GM12878 (cell line): ENCODE data around the gene ARHGAP45. TPM values are rescaled to one million over a fixed set of nuclear protein-coding genes. Genes with fewer than 3 reads are reported as not detected.

Experiments
- CBFB ChIP-seq: IDR thresholded peaks from 2 replicates; pipeline ENCODE4 v1.6.1; 2016; ENCODE audit warnings: antibody characterized with exemption, low read depth
- CBX3 ChIP-seq: fragments of 200-600 bp; sonication (generic); IDR thresholded peaks from 2 replicates; pipeline ENCODE4 v1.6.1; 2016; ENCODE audit warnings: low read depth, borderline replicate concordance
- CEBPZ ChIP-seq: fragments of 150-350 bp; IDR thresholded peaks from 2 replicates; pipeline ENCODE4 v1.6.1; 2016; ENCODE audit warnings: low read depth, low read length
- EP300 ChIP-seq, 2 experiments: fragments of 150-350 bp in 1 of 2; IDR thresholded peaks; 2 replicates each; pipeline ENCODE4 v1.6.1; 2011 to 2012; ENCODE audit warnings: low read depth in 2 of 2, low read length in 2 of 2, borderline replicate concordance in 1 of 2, improper control_type of control experiment in 1 of 2, inconsistent platforms in 1 of 2; ENCODE audit not compliant: control insufficient read depth in 1 of 2
- FOS ChIP-seq: IDR thresholded peaks from 3 replicates; pipeline ENCODE4 v1.6.1; 2011; ENCODE audit warnings: borderline replicate concordance; ENCODE audit not compliant: insufficient read length; ENCODE audit errors: extremely low read depth
- KDM1A ChIP-seq: fragments of 200-600 bp; sonication (generic); IDR thresholded peaks from 2 replicates; pipeline ENCODE4 v1.6.1; 2016; ENCODE audit warnings: borderline replicate concordance
- MEF2B ChIP-seq: fragments of 450-650 bp; IDR thresholded peaks from 2 replicates; pipeline ENCODE4 v1.6.1; 2018; ENCODE audit warnings: mild to moderate bottlenecking, moderate library complexity; ENCODE audit not compliant: partially characterized antibody, poor library complexity, severe bottlenecking
- NBN ChIP-seq: fragments of 450-650 bp; IDR thresholded peaks from 2 replicates; pipeline ENCODE4 v1.6.1; 2016
- NFIC ChIP-seq: IDR thresholded peaks from 2 replicates; pipeline ENCODE4 v1.6.1; 2012; ENCODE audit warnings: low read depth, mild to moderate bottlenecking, inconsistent platforms, low read length, moderate library complexity
- NFYA ChIP-seq: IDR thresholded peaks from 2 replicates; pipeline ENCODE4 v1.6.1; 2011; ENCODE audit warnings: low read depth, mild to moderate bottlenecking, low read length, improper control_type of control experiment, borderline replicate concordance
- NKRF ChIP-seq: fragments of 450-650 bp; conservative IDR thresholded peaks from 2 replicates; pipeline ENCODE4 v1.6.1; 2017; ENCODE audit warnings: mild to moderate bottlenecking, moderate library complexity
- POLR2AphosphoS5 ChIP-seq: IDR thresholded peaks from 2 replicates; pipeline ENCODE4 v1.6.1; 2011; ENCODE audit warnings: mild to moderate bottlenecking, low read length, inconsistent platforms
- RUNX3 ChIP-seq: IDR thresholded peaks from 2 replicates; pipeline ENCODE4 v1.6.1; 2012; ENCODE audit warnings: low read length, inconsistent platforms
- SKIL ChIP-seq: fragments of 450-650 bp; IDR thresholded peaks from 2 replicates; pipeline ENCODE4 v1.6.1; 2017; ENCODE audit warnings: mild to moderate bottlenecking, low read depth, inconsistent platforms; ENCODE audit not compliant: poor library complexity, severe bottlenecking
- SP1 ChIP-seq: IDR thresholded peaks from one replicate; pipeline ENCODE4 v1.6.1; 2011; ENCODE audit warnings: low read depth, low read length
- SUPT20H ChIP-seq: IDR thresholded peaks from 2 replicates; pipeline ENCODE4 v1.6.1; 2011; ENCODE audit warnings: low read depth, mild to moderate bottlenecking, low read length, moderate library complexity, borderline replicate concordance; ENCODE audit not compliant: control insufficient read depth
- ZNF384 ChIP-seq: IDR thresholded peaks from 2 replicates; pipeline ENCODE4 v1.6.1; 2012; ENCODE audit warnings: low read depth, mild to moderate bottlenecking, low read length, improper control_type of control experiment, borderline replicate concordance
- polyA plus RNA-seq, 11 experiments: library from polyadenylated mRNA; depleted of rRNA in 4 of 11; unstranded in 6 of 11; stranded (reverse) in 5 of 11; fragments of >200 nt; fragmentation: Nextera tagmentation in 4 of 11; fragmentation: Illumina TruSeq in 1 of 11; extraction: Ambion mirVana in 4 of 11; extraction: Trizol in 1 of 11; gene quantifications; 1 replicate in 1 of 11; 2 replicates in 10 of 11; pipeline versions ENCODE4 v1.2.1 to v1.2.3, GENCODE V29; 2011 to 2016; ENCODE audit warnings: inconsistent platforms in 2 of 11, missing spikeins in 2 of 11, low read depth in 1 of 11
- total RNA-seq, 4 experiments: library from RNA; depleted of rRNA in 3 of 4; stranded (reverse); fragments of >200 nt in 3 of 4; fragmentation: Illumina TruSeq in 1 of 4; extraction: Trizol in 1 of 4; gene quantifications; 2 replicates each; pipeline versions ENCODE4 v1.2.1 to v1.2.3, GENCODE V29; 2013 to 2021

The ARHGAP45 gene
- total and polyA plus RNA-seq, 10 of the 15 experiments (the other 5 are each of a cell fraction or from before 2014, with no cell fraction given) = 1.4 to 151 (median 59.9) TPM

GRCh38 chr19:1039646-1040475 is 27.1 kb upstream of the ARHGAP45 start, which contains the start of gene ABCA7 (continued):
- TF ChIP-seq SP1 = peak; percentile 99
- no peak for TF ChIP-seq SUPT20H
- TF ChIP-seq POLR2AphosphoS5 = peak; percentile 29; the same call in 1 of the 2 replicates
- no peak for TF ChIP-seq KDM1A
- no peak; the same call in 1 of the 2 replicates for TF ChIP-seq NFYA
- TF ChIP-seq NFIC = no peak
- TF ChIP-seq ZNF384 = no peak
- TF ChIP-seq NBN = 0 out of 2 replicates have a peak, but pooled peaks have one; percentile 18
- no peak for TF ChIP-seq EP300 (IDR thresholded peaks at IDR 0.05; ENCODE audit: borderline replicate concordance in 1 of 2, control insufficient read depth in 1 of 2, low read depth in 2 of 2, low read length in 2 of 2)
- peak; percentile 42 for TF ChIP-seq FOS
- no peak; the same call in 1 of the 2 replicates for TF ChIP-seq RUNX3
- TF ChIP-seq NKRF = peak; percentile 48
- TF ChIP-seq SKIL = no peak
- peak; percentile 3 for TF ChIP-seq MEF2B
- TF ChIP-seq CBFB = no peak
- no peak for TF ChIP-seq CBX3
- TF ChIP-seq CEBPZ = 0 out of 2 replicates have a peak, but pooled peaks have one; percentile 38
